GM21381 (cell line): ENCODE data around the gene CRYGC.

Experiments
- ATAC-seq: cut with Tn5 transposase; IDR thresholded peaks from one replicate; pipeline ENCODE4 v1.9.1; 2021; ENCODE audit warnings: mild to moderate bottlenecking, moderate library complexity; ENCODE audit not compliant: unreplicated experiment

Gene CRYGC

DNA sequence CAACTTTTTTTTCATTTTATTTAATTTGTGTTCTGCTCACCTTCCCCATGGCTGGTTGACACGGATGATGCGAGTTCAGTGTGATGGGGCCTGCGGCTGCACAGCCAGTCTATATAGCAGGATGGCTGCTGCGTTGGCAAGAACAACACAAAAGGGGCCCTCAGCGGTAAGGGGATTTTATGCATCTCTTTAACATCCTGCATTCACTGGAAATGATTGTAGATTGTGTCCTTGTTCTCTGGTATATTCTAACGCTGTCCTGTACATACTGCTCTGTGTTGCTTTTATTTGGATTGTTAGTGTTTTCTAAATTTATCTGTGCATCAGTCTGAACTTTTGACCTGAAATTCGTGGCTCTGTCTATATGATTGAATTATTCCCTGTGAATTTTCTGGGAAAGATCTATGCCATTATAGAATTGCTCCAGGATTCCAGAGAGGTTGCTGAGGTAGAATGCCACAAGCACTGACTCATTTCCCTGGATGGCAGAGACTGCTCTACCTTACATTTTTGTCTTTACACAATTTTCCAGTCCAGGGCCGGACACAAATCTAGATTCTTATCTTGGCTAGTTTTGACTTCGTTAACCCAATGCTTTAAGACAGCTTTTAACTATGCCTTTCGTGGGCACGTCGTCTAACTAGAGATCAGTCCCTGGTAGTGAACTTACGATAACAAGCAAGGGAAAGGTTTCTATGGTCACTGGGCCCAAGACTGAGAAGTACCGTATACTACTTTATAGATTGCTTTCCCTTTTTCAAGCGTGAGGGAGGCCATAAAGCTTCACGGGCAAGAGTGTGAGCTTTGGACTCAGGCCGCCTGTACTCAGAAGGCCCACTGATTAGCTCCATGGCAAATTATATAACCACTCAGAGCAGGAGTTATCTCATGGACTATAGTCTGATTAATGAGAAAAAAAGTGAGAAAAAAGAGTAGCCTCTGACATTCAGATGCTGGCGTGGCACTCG is at the start of gene CRYGC:
CRYGC (minus strand) TSS at position 85 of the 968 bp plus-strand sequence; CDS start at position 49, 36 bp downstream.
- no peak for ATAC-seq

DNA sequence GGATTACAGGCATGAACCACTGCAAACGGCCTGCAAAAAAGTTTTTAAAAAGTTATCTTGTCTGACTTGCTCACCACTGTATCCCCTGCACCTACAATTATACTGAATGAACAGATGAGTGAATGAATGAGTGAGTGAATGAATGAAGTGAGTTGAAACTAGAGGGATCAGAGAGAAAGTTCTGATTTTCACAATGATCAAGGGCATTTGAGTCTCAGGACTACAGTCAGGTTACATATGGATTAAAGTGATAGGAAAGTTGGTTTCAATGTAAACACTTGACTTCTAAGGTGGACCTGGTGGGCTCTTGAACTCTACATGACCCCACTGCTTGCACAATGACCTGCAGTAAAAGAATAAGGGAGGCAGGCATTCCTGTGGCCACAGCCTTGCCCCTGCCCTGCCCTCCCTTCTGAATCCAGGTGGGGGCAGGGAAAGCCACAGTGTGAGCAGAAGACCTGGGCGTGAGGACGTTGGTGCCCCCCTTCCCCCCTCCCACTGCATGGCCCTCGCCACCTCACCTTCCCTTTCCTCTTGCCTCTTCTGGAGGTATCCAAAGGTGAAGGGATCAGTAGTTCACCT is 49.5 kb upstream of the CRYGC start:
- no peak for ATAC-seq

DNA sequence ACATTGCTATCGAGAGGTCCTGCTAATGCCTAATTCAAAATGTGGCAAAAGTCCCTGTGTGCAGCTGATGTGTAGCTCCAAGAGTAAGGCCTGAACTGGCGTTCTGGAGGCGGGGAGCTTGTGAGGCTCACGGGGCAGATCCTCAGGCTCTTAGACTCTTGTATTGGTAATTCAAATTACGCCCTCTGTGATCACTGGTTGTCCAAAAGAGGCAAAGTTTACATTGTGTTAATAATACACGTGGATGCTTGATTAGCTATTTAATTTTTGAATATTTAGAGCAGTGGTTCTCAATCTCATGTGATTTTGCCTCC is 46.2 kb upstream of the CRYGC start:
- ATAC-seq, result no peak

GRCh38 chr2:208175069-208175839 is 45.6 kb upstream of the CRYGC start:
- ATAC-seq, result peak; percentile 97

- ATAC-seq, result no peak
These were observed 44.5 kb upstream of the CRYGC start for GRCh38 chr2:208174144-208174543.

DNA sequence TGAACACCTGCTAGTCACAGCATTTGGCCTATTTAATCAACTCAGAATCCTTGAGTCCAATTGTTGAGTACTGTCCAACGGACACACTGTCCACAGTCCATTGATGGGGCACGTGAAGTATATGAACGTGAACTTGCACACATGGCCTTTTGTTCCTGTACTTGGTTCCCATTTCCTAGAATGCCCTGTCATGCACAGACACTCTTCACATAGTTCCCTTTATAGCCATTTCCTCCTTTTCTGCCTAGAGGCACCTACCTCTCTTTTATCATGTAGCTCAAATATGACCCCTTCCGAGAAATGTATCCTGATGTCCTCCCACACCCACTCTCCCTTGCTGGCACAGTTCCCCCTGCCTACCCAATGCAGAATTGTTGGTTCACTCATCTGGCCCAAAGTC is 42.5 kb upstream of the CRYGC start:
- ATAC-seq, result no peak

DNA sequence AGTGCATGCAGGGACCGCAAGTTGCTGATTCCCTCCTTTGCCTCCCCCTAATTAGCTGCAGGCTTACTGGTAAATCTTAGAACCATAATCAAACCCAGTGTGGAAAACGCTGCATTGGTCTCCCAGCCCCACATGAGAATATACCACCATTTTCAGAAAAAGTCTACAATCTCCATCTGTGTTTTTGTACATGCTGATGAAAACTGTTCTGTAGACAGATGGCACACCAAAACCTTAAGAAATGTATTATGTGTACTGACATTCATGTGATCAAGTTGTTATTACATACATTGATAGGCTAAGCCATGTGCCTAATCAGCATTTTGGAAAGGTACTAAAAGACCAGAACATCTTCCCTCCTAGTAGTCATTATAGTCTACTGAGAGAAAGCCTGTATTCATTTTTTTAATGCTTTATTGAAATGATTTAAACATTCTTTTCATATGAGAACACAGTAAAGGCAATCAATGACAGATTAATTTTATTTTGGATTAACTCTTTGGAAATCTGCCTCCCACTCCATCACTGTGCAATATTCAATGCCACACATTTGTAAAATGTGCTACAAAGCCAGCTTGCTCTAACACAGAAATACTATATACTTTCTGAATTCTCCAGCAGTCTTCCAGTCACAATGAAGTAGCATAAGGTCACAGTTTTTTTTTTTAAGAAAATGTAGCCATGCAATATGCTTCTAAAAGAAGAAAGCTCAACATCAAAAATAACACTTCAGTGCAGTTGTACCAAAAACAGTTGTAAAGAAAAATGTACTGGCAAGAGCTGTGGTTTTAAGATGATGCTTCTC is 35.5 kb upstream of the CRYGC start:
- ATAC-seq, result no peak

DNA sequence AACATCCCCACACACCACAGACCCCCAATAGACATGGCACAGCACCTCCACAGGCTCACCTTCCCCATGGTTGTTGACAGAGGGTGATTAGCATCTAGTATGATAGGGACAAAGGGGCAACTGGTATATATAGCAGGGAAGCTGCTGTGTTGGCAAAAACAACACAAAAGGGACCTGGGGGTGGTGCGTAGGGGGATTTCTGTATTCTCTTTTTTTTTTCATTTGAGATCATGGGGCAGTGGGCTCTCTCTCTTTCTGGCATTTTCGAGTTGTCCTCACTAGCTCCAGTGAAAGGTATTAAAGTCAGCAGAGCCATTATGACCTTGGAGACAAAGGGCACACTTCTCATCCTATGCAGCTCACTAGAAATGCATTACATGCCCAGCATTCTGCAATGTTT is 33.9 kb upstream of the CRYGC start, which contains the start of gene CRYGA:
CRYGA (minus strand) TSS at position 101 of the 400 bp plus-strand sequence; CDS start at position 68, 33 bp downstream.
- no peak for ATAC-seq

GRCh38 chr2:208156439-208156838 is 26.8 kb upstream of the CRYGC start:
- ATAC-seq, result no peak

DNA sequence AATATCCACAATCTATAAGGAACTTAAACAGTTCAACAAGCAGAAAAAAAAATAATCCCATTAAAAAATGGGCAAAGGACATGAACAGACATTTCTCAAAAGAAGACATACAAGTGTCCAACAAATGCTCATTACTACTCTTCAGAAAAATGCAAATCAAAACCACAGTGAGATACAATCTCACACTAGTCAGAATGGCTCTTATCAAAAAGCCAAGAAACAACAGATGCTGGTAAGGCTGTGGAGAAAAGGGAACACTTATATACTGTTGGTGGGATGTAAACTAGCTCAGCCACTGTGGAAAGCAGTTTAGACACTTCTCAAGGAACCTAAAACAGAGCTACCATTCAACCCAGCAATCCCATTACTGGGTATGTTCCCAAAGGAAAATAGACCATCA is 23.5 kb upstream of the CRYGC start:
- ATAC-seq, result no peak

- no peak for ATAC-seq
These were observed 21.3 kb upstream of the CRYGC start for GRCh38 chr2:208150956-208151355.

- no peak for ATAC-seq
These were observed 20.5 kb upstream of the CRYGC start for GRCh38 chr2:208150094-208150493.

- ATAC-seq, result no peak
These were observed 19.2 kb upstream of the CRYGC start for GRCh38 chr2:208148803-208149202.

- ATAC-seq, result no peak
These were observed 18.1 kb upstream of the CRYGC start for GRCh38 chr2:208147759-208148158.

DNA sequence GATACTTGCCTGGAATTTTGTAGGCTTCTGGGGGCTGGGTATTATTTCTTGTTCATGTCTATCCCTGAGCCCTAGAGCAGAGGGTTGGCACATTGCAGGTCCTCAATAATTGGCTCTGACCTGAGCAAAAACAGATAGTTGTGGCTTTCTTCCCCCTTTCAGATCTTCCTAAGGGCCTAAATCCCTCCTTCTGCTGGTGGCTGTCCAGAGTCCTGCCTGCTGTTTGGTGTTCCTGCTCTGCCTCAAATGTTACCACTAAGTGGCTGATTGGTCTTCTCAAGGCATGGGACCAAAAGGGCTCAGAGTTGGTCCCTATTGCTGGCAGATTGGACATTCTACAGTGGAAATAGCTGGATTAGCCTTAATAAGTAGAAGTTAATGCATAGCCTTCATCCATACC is 17.4 kb upstream of the CRYGC start:
- no peak for ATAC-seq

DNA sequence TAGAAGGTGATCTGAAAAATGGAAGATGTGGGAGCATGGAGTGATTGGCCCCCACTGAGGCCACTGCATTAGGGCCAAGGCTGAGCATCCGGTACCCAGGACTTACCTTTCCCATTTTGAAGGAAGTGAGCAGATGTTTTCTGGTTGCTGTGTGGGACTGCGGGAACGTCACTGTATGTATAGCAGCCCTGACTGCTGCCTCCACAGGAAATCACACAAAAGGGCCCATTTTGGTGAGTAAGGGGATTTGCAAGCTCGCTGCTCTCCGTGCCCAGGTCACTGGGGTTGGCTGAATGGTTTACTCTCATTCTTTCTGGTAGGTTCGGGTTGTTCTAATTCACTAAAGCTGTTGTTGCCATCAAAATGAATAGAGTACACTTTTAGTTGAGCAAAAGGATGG is 16.4 kb upstream of the CRYGC start, which contains the start of gene CRYGB:
CRYGB (minus strand) TSS at position 153 of the 400 bp plus-strand sequence; CDS start at position 115, 38 bp downstream.
- no peak for ATAC-seq

DNA sequence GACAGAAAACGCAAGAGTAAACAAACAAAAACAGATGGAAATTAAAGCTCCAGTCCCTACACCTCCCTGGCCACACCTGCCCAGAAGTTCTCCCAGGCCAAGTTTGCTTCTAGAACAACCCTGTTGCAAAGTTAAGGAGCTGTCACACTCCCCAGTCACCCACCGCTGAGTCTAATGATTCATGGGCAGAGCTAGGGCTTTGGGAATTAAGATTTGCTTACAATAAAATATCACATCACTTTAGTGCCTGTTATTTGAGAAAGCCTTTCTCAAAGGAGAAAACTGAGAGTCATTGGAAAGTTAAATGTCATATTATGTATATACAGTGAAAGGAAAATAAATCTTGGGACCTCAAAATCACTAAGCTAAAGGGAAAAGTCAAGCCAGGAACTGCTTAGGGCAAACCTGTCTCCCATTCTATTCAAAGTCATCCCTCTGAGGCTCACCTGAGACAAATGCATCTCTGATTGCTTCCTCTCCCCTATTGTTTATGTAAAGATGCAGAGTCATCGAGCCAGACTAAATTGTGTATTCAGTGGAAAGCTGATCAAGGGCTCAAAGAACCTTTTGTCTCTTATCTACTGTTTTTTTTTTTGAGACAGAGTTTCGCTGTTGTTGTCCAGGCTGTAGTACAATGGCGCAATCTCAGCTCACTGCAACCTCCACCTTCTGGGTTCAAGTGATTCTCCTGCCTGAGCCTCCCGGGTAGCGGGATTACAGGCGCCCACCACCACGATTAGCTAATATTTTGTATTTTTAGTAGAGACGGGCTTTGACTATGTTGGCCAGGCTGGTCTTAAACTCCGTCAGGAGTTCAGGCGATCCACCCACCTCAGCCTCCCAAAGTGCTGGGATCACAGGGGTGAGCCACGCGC is 13.5 kb upstream of the CRYGC start:
- ATAC-seq, result no peak

DNA sequence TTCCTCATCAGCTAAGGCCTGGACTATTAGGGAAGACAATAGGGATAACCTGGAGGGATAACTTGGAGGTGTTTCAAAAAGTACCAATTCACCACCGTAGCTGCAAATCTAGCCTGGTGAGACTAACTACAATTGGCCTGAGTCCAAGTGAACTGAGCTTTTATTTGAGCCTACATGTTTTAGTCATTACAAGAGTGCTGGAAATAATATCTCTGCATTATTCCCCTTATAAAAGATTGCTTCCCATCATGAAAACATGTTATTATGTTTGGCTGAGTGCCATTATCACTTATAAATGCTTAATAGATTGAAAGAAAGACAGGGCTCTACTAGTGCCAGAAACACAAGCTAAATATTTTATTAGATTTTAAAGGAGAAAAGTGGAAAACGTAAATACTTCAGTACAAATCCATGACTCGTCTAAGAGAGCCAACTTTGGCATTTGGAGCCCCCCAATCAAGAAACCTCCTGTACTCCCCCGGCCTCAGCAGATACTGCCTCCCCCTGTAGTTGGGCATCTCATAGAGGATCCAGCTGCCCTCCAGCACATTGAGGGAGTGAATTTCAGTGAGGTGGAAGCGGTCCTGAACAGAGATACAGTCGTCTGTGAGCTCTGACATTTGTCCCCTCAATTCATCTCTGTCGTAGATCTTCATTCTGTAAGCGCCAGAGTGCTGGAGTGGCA is 12.8 kb upstream of the CRYGC start:
- no peak for ATAC-seq

GRCh38 chr2:208139447-208139846 is 9.8 kb upstream of the CRYGC start:
- no peak for ATAC-seq
